A673 (cell line): Measurements from ENCODE around the gene COL4A4. TPM values are rescaled to one million over a fixed set of nuclear protein-coding genes. Genes with fewer than 3 reads are reported as not detected.

Source experiments
- BruUV-seq: library from RNA; stranded (reverse); fragments of 400-500 nt; replicated peaks from 2 replicates; lab custom pipeline; 2021; lab: Mats Ljungman, UMichigan
- CTCF ChIA-PET: fragments of 300-600 bp; sonication (Branson Sonifier 250); formaldehyde crosslinking; loops from one replicate; lab custom pipeline; 2022; ENCODE audit warnings: antibody characterized with exemption; lab: Charles Lee
- POLR2A ChIA-PET: fragments of 300-600 bp; sonication (Branson Sonifier 250); formaldehyde crosslinking; loops from one replicate; lab custom pipeline; 2022; ENCODE audit warnings: antibody characterized with exemption; ENCODE audit not compliant: low non-redundant PET; lab: Charles Lee
- DNase-seq: peaks from one replicate; pipeline ENCODE4 v3.0.0-alpha.2; 2015; ENCODE audit warnings: low spot score
- H3K27ac ChIP-seq: fragments of 200-600 bp; sonication (generic); 2 replicates; pipeline ENCODE4 v1.5.1; 2016; ENCODE audit warnings: mixed run types, low read depth, mild to moderate bottlenecking, mixed read lengths, antibody characterized with exemption, low read length; ENCODE audit not compliant: poor library complexity, severe bottlenecking
- H3K27me3 ChIP-seq: fragments of 200-600 bp; sonication (generic); replicated peaks from 2 replicates; pipeline ENCODE4 v1.6.1; 2017; ENCODE audit warnings: mixed run types, low read depth, mild to moderate bottlenecking, mixed read lengths, antibody characterized with exemption, low read length; ENCODE audit not compliant: insufficient read depth, poor library complexity
- H3K36me3 ChIP-seq: fragments of 200-600 bp; sonication (generic); 2 replicates; pipeline ENCODE4 v1.6.1; 2016; ENCODE audit warnings: mixed run types, mild to moderate bottlenecking, mixed read lengths, antibody characterized with exemption, low read length; ENCODE audit not compliant: insufficient read depth, poor library complexity, severe bottlenecking
- H3K4me1 ChIP-seq: fragments of 200-600 bp; sonication (generic); 2 replicates; pipeline ENCODE4 v1.6.1; 2017; ENCODE audit warnings: mixed run types, mild to moderate bottlenecking, mixed read lengths, antibody characterized with exemption, low read length; ENCODE audit not compliant: insufficient read depth, poor library complexity, severe bottlenecking
- H3K4me3 ChIP-seq: fragments of 200-600 bp; sonication (generic); 2 replicates; pipeline ENCODE4 v1.5.1; 2016; ENCODE audit warnings: low read depth, mixed run types, mild to moderate bottlenecking, mixed read lengths, low read length; ENCODE audit not compliant: poor library complexity, severe bottlenecking
- H3K9me3 ChIP-seq: fragments of 200-600 bp; sonication (generic); 2 replicates; pipeline ENCODE4 v1.6.1; 2016; ENCODE audit warnings: mixed run types, low read depth, mild to moderate bottlenecking, mixed read lengths, antibody characterized with exemption, low read length; ENCODE audit not compliant: poor library complexity, severe bottlenecking
- CTCF ChIP-seq: fragments of 300-800, 200-600 bp; sonication (generic); conservative IDR thresholded peaks from 2 replicates; pipeline ENCODE4 v1.5.1; 2017; ENCODE audit warnings: low read depth, mild to moderate bottlenecking, antibody characterized with exemption, low read length, moderate library complexity, mixed read lengths
- EZH2 ChIP-seq: fragments of 200-600 bp; sonication (generic); IDR thresholded peaks from 2 replicates; pipeline ENCODE4 v1.6.1; 2017; ENCODE audit warnings: borderline replicate concordance, low read depth, mild to moderate bottlenecking, mixed read lengths, antibody characterized with exemption, low read length; ENCODE audit not compliant: poor library complexity, severe bottlenecking
- intact Hi-C: fragments of 100-400 bp; cut with micrococcal nuclease; formaldehyde crosslinking; loops from one replicate; pipeline ENCODE4 v1.10.0; 2022; ENCODE audit not compliant: unreplicated experiment
- total RNA-seq: library from RNA; stranded (reverse); gene quantifications from 2 replicates; pipeline ENCODE4 v1.2.3, GENCODE V29; 2021

The COL4A4 gene
- total RNA-seq, 1 experiment from 2014 or later, result not detected

- CTCF ChIA-PET, result no interaction called here
- no TSS peak for BruUV-seq
- intact Hi-C loops, result no loop called here
Measured at GRCh38 chr2:227205701-227206100, 41.7 kb upstream of the COL4A4 start.

GRCh38 chr2:227204452-227204851 lies 40.4 kb upstream of the COL4A4 start:
- Histone ChIP-seq H3K9me3 (no peaks in the 10 kb centered on the region), H3K27me3 (no peaks in the 10 kb centered on the region), H3K4me3 (no peak overlapping the region), H3K4me1 (no peaks in the 10 kb centered on the region), H3K27ac (no peak overlapping the region), H3K36me3 (no peaks in the 10 kb centered on the region)
- ChIA-PET CTCF (no interaction called here), POLR2A (no interaction called here)
- intact Hi-C loops, result no loop called here
- no peak for TF ChIP-seq EZH2
- no peak for TF ChIP-seq CTCF
- no TSS peak for BruUV-seq
- DNase-seq, result no peak

More at GRCh38 chr2:227205701-227206100, 41.7 kb upstream of the COL4A4 start:
- H3K36me3 ChIP-seq, result no peaks in the 10 kb centered on the region
- TF ChIP-seq CTCF, result no peak
- TF ChIP-seq EZH2, result no peak
- H3K27ac ChIP-seq, result no peak overlapping the region
- no peaks in the 10 kb centered on the region for H3K9me3 ChIP-seq
- DNase-seq, result peak; percentile 26
- H3K4me1 ChIP-seq, result no peaks in the 10 kb centered on the region
- H3K27me3 ChIP-seq, result no peaks in the 10 kb centered on the region
- POLR2A ChIA-PET, result interaction anchor here (0.6 kb wide), 1 partner anchor 759 kb away, joined by 3 read pairs; no protein-coding TSS in a partner anchor
- no peak overlapping the region for H3K4me3 ChIP-seq

- no peak for DNase-seq
- Histone ChIP-seq H3K27me3 (no peaks in the 10 kb centered on the region), H3K4me3 (no peak overlapping the region), H3K4me1 (no peaks in the 10 kb centered on the region), H3K27ac (no peak overlapping the region), H3K9me3 (no peaks in the 10 kb centered on the region), H3K36me3 (no peaks in the 10 kb centered on the region)
- intact Hi-C loops, result no loop called here
- no TSS peak for BruUV-seq
- POLR2A ChIA-PET, result no interaction called here
- TF ChIP-seq EZH2 (no peak), CTCF (no peak)
- CTCF ChIA-PET, result no interaction called here
Measured at GRCh38 chr2:227201771-227202170, 37.8 kb upstream of the COL4A4 start.
